HG02610 (cell line): ENCODE data around the gene TERT.
"Not testable (repeated sequence)": the region's sequence is repeated elsewhere in the genome, so short reads cannot be mapped to it uniquely, and the experiment has no call there.

Experiments used
- ATAC-seq: cut with Tn5 transposase; IDR thresholded peaks from one replicate; pipeline ENCODE4 v1.9.1; 2021; ENCODE audit warnings: mild to moderate bottlenecking, moderate library complexity; ENCODE audit not compliant: unreplicated experiment

The TERT gene

GRCh38 chr5:1331861-1332405 lies 37.1 kb upstream of the TERT start:
- no peak for ATAC-seq

- ATAC-seq = no peak
Observed at GRCh38 chr5:1330847-1331831, 36.3 kb upstream of the TERT start.

GRCh38 chr5:1330146-1330846 lies 35.4 kb upstream of the TERT start:
- no peak for ATAC-seq

- ATAC-seq = no peak
Observed at GRCh38 chr5:1329111-1329579, 34.3 kb upstream of the TERT start.

- not testable (repeated sequence) for ATAC-seq
Observed at GRCh38 chr5:1328237-1329110, 33.6 kb upstream of the TERT start.

- not testable (repeated sequence) for ATAC-seq
Observed at GRCh38 chr5:1326901-1327756, 32.3 kb upstream of the TERT start.

- ATAC-seq = not testable (repeated sequence)
Observed at GRCh38 chr5:1326532-1326875, 31.6 kb upstream of the TERT start.

GRCh38 chr5:1325870-1326531 lies 31.1 kb upstream of the TERT start:
- no peak for ATAC-seq

- no peak for ATAC-seq
Observed at GRCh38 chr5:1325191-1325741, 30.4 kb upstream of the TERT start.

- no peak for ATAC-seq
Observed at GRCh38 chr5:1324719-1325190, 29.9 kb upstream of the TERT start.

- no peak for ATAC-seq
Observed at GRCh38 chr5:1324301-1324700, 29.4 kb upstream of the TERT start.

GRCh38 chr5:1323803-1324173 lies 28.9 kb upstream of the TERT start:
- no peak for ATAC-seq

GRCh38 chr5:1322955-1323802 lies 28.3 kb upstream of the TERT start:
- ATAC-seq = no peak

GRCh38 chr5:1322036-1322900 lies 27.4 kb upstream of the TERT start:
- ATAC-seq = no peak

GRCh38 chr5:1321576-1321975 lies 26.7 kb upstream of the TERT start:
- ATAC-seq = no peak

- no peak for ATAC-seq
Observed at GRCh38 chr5:1320436-1321344, 25.8 kb upstream of the TERT start.
